Cardiac muscle cell (in vitro differentiated cells and primary cell): ENCODE data around the gene ALG1. TPM values are rescaled to one million over a fixed set of nuclear protein-coding genes. Genes with fewer than 3 reads are reported as not detected.

Experiments
- DNase-seq, 2 donors: peaks; one replicate each; pipeline versions ENCODE4 v3.0.0 to v3.0.0-alpha.2; 2010 to 2017; ENCODE audit warnings: low read depth in 1 of 2, low spot score in 1 of 2
- H3K27ac ChIP-seq: fragments of 200-600 bp; sonication (generic); 2 replicates; pipeline ENCODE4 v1.5.1; 2016
- H3K27me3 ChIP-seq: fragments of 200-600 bp; sonication (generic); 2 replicates; pipeline ENCODE4 v1.6.0; 2016; ENCODE audit warnings: control low read depth
- H3K36me3 ChIP-seq: fragments of 200-600 bp; sonication (generic); 2 replicates; pipeline ENCODE4 v1.5.1; 2016; ENCODE audit warnings: control low read depth
- H3K4me1 ChIP-seq: fragments of 200-600 bp; sonication (generic); 2 replicates; pipeline ENCODE4 v1.8.1; 2017; ENCODE audit warnings: low read depth, mild to moderate bottlenecking, mixed run types
- H3K4me3 ChIP-seq: fragments of 200-600 bp; sonication (generic); 2 replicates; pipeline ENCODE4 v1.5.1; 2016; ENCODE audit warnings: mild to moderate bottlenecking
- H3K9me3 ChIP-seq: fragments of 200-600 bp; sonication (generic); 2 replicates; pipeline ENCODE4 v1.5.1; 2017; ENCODE audit warnings: low read depth, mild to moderate bottlenecking, control low read depth
- polyA plus RNA-seq: library from polyadenylated mRNA; unstranded; fragments of >200 nt; fragmentation: Nextera tagmentation; extraction: Ambion mirVana; gene quantifications from 2 replicates; pipeline ENCODE4 v1.2.1, GENCODE V29; 2016
- total RNA-seq: library from RNA; depleted of rRNA; stranded (reverse); fragments of >200 nt; gene quantifications from 2 replicates; pipeline ENCODE4 v1.2.3, GENCODE V29; 2016
- TF ChIP-seq, protein P1 (sequence below): IDR thresholded peaks from 2 replicates; pipeline ENCODE4 v1.5.1; 2012; ENCODE audit warnings: low read depth, mild to moderate bottlenecking, low read length

The ALG1 gene
- total and polyA plus RNA-seq, 2 experiments from 2014 or later: 20.2 to 26.5 TPM

DNA sequence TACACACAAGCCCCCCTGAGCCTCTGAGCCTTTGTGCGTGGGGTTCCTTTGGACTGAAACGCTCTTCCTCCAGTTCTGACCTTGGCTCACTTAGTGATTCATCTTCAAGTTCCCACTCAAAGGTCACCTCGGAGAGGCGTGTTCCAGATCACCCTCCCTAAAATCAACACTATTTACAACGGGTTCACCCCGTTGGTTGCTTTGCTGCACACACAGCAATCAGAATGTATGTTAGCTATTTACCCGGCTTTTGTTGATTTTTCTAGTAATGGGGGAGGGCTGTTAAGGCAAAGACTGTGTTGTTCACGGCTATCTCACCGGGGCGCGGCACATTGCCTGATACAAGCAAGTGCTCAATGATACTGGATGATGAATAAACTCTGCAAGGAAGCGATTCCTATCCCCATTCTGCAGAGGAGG lies 38.9 kb upstream of the ALG1 start:
- Histone ChIP-seq H3K27ac (no peak overlapping the region), H3K27me3 (no peaks in the 10 kb centered on the region), H3K4me1 (peaks cover 6% of the 10 kb centered on the region), H3K4me3 (peak overlapping the region; percentile 88), H3K9me3 (no peaks in the 10 kb centered on the region), H3K36me3 (no peaks in the 10 kb centered on the region)
- DNase-seq: no peak
- TF ChIP-seq, protein P1, sequence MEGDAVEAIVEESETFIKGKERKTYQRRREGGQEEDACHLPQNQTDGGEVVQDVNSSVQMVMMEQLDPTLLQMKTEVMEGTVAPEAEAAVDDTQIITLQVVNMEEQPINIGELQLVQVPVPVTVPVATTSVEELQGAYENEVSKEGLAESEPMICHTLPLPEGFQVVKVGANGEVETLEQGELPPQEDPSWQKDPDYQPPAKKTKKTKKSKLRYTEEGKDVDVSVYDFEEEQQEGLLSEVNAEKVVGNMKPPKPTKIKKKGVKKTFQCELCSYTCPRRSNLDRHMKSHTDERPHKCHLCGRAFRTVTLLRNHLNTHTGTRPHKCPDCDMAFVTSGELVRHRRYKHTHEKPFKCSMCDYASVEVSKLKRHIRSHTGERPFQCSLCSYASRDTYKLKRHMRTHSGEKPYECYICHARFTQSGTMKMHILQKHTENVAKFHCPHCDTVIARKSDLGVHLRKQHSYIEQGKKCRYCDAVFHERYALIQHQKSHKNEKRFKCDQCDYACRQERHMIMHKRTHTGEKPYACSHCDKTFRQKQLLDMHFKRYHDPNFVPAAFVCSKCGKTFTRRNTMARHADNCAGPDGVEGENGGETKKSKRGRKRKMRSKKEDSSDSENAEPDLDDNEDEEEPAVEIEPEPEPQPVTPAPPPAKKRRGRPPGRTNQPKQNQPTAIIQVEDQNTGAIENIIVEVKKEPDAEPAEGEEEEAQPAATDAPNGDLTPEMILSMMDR: no peak

DNA sequence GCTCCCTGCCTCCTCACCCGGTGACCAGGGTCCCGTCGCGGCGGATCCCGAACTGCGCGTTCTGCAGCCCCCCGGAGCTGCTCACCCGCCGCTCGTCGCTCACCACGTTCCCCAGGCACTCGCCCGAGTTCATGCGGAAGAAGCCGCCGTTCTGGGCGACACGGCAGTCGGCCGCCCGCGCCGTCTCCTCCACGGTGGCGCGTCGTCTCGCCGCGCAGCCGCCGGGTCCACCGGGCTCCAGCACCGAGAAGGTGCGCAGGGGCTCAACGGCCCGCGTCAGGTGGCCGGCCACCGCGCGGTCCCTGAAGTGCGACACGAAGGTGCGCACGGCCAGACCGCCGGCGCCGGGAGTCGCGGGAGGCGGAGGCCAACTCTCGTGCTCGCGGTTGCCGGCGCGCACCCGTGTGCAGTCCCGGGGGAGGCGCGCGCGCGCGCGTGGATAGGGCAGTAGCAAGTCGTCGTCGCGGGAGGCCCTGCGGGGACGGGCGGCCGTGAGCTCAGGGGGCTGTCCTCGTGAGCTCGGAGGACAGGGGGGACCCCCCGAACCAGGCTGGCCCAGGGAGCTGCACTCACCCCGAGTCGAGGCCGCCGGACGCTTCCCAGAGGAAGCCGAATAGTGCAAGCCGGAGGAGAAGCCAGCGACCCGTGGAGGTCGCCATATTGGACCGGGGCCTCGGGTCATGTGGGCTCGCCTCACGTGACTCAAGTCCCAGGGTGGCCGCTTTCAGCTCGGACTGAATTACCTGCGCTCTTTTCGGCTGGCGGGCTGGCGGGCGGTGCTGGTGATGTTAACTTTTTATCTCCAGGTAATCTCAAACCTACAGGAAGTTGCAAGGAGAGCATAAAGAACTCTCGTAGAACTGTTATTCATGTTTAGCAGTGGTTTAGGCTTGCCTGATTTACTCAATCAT lies 38.1 kb upstream of the ALG1 start, which contains the start of gene NAGPA:
TSS of gene NAGPA (minus strand) at position 680 of the 911 bp plus-strand sequence. CDS start at position 659, 21 bp downstream.
- H3K4me1 ChIP-seq: peaks cover 6% of the 10 kb centered on the region
- TF ChIP-seq, protein P1: no peak
- peak within 1 kb of the TSS; percentile 89 for H3K27ac ChIP-seq
- H3K4me3 ChIP-seq: peak within 1 kb of the TSS; percentile 88
- H3K36me3 ChIP-seq: no peaks in the 10 kb centered on the region
- H3K27me3 ChIP-seq: no peaks in the 10 kb centered on the region
- no peaks in the 10 kb centered on the region for H3K9me3 ChIP-seq
- DNase-seq: peak; percentile 88 to 91

DNA sequence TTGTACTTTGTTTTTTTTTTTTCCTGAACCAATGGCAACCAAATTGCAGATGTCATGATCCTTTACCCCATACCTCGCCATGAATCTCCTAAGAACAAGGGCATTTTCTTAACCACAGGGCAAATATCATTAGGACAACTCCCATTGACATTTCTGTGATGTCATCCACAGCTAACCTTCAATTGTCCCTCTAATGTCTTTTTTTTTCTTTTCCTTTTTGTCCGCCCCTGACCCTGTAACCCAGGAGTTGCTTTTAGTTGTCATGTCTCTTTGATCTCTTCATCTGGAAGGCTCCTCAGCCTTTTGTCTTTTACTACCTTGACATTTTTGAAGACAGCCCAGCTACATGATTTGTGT lies 37.5 kb upstream of the ALG1 start:
- Histone ChIP-seq H3K36me3 (no peaks in the 10 kb centered on the region), H3K4me1 (peaks cover 6% of the 10 kb centered on the region), H3K27me3 (no peaks in the 10 kb centered on the region), H3K27ac (no peak overlapping the region), H3K4me3 (peak overlapping the region; percentile 88), H3K9me3 (no peaks in the 10 kb centered on the region)
- TF ChIP-seq, protein P1: no peak
- no peak for DNase-seq

DNA sequence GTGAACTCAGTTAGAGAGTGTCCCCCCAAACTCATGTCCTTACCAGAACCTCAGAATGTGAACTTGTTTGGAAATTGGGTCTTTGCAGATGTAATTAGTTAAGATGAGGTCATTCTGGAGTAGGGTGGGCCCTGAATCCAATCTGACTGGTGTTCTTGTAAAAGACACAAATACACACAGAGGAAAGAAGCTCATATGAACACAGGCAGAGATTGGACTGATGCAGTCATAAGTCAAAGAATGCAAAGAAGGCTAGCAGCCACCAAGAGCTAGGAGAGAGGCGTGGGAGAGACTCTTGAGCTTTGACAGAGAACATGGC lies 35.8 kb upstream of the ALG1 start:
- no peak overlapping the region for H3K4me3 ChIP-seq
- TF ChIP-seq, protein P1: no peak
- H3K27me3 ChIP-seq: no peaks in the 10 kb centered on the region
- no peak overlapping the region for H3K27ac ChIP-seq
- peaks cover 6% of the 10 kb centered on the region for H3K4me1 ChIP-seq
- no peaks in the 10 kb centered on the region for H3K9me3 ChIP-seq
- H3K36me3 ChIP-seq: no peaks in the 10 kb centered on the region
- DNase-seq: no peak

DNA sequence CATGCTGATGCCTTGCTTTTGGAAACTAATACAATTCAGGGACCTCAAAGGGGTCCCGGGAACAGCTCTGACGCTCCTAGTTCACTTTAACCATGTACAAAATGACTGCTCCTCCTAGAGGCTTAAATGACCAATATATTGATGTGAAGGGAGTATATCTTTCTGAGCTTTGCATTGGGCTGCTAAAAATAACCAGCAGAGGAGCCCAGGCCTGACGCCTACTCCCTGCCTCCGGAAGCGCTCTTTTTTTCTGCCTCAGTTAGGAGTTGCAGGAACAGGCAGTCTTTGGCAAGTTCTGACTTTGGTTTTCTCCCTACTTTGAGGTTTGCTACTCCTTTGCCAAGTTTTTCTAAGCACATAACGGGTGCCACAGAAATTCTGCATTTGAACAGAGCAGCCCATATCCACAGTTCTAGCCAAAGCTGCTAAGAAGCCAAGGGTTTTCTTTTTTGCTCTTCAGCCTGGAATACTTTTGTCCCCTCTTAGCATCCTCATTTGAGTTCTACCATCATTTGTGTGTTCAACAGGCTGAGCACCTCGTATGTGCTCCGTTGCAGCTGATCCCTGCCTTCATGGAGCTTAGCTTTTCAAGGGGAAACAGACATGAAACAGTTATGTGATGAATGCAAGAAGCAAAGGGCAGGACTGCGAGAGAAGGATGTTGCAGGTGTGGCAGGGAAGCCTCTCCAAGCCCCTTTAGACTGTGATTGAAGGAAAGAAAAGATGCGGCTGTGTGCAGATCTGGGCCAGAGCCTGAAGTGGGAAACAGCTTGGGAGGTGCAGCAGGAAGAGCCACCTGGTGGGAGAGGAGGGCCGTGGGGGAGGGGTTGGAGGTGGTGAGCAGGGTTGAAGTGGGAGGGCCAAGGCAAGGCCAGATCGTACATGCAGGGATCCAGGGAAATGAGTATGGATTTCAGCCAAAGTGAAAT lies 35.2 kb upstream of the ALG1 start:
- Histone ChIP-seq H3K4me3 (no peak overlapping the region), H3K9me3 (no peaks in the 10 kb centered on the region), H3K27me3 (no peaks in the 10 kb centered on the region), H3K4me1 (peaks cover 6% of the 10 kb centered on the region), H3K27ac (no peak overlapping the region), H3K36me3 (no peaks in the 10 kb centered on the region)
- peak in 1 of 2 donors; percentile 80 for DNase-seq
- TF ChIP-seq, protein P1: no peak
